Loucy (cell line): ENCODE measurements around the gene PTPRC.

ENCODE experiments used
- CTCF ChIP-seq: fragments of 200-600 bp; sonication (generic); conservative IDR thresholded peaks from 2 replicates; pipeline ENCODE4 v1.5.1; 2014; ENCODE audit warnings: mild to moderate bottlenecking, antibody characterized with exemption, low read length
- EZH2phosphoT487 ChIP-seq: fragments of 200-600 bp; IDR thresholded peaks from 2 replicates; pipeline ENCODE4 v1.6.1; 2018; ENCODE audit warnings: antibody characterized with exemption, mild to moderate bottlenecking, moderate library complexity, borderline replicate concordance

- TF ChIP-seq CTCF (no peak), EZH2phosphoT487 (no peak)
These were observed 32.8 kb upstream of the PTPRC start for GRCh38 chr1:198606020-198606438.
